Vagina (tissue), 2 donors: Measurements from ENCODE around the gene SYT1. TPM values are rescaled to one million over a fixed set of nuclear protein-coding genes. Genes with fewer than 3 reads are reported as not detected.
A peak's percentile ranks its signal among the peaks of the same experiment; 100 is the strongest.

Experiments
- DNase-seq, 2 donors: peaks; one replicate each; pipeline ENCODE4 v3.0.0-alpha.2; 2017; ENCODE audit errors: extremely low spot score in 2 of 2
- H3K27ac ChIP-seq: fragments of 200-600 bp; sonication (generic); one replicate; pipeline ENCODE4 v1.5.1; 2019
- H3K27me3 ChIP-seq: fragments of 200-600 bp; sonication (generic); one replicate; pipeline ENCODE4 v1.5.1; 2019
- H3K36me3 ChIP-seq, 2 donors: fragments of 200-600 bp; sonication (generic); one replicate each; pipeline ENCODE4 v1.5.1; 2017 to 2019
- H3K4me1 ChIP-seq: fragments of 200-600 bp; sonication (generic); one replicate; pipeline ENCODE4 v1.5.1; 2019
- H3K4me3 ChIP-seq, 2 donors: fragments of 200-600 bp; sonication (generic); 1 replicate in 1 of 2; 2 replicates in 1 of 2; pipeline ENCODE4 v1.5.1; 2016 to 2019
- H3K9me3 ChIP-seq: fragments of 200-600 bp; sonication (generic); one replicate; pipeline ENCODE4 v1.5.1; 2019
- POLR2A ChIP-seq, 2 donors: fragments of 450-650 bp; IDR thresholded peaks; one replicate each; pipeline ENCODE4 v1.6.1; 2017; ENCODE audit warnings: antibody characterized with exemption in 2 of 2, mild to moderate bottlenecking in 2 of 2, moderate library complexity in 2 of 2
- POLR2AphosphoS5 ChIP-seq, 2 donors: sonication (generic); formaldehyde crosslinking; IDR thresholded peaks; one replicate each; pipeline ENCODE4 v1.9.0; 2017; ENCODE audit warnings: antibody characterized with exemption in 2 of 2, mild to moderate bottlenecking in 2 of 2, low read depth in 1 of 2; ENCODE audit not compliant: insufficient read depth in 1 of 2
- intact Hi-C: fragments of 100-400 bp; cut with DNase I; formaldehyde crosslinking; loops from one replicate; pipeline ENCODE4 v1.15.1; 2023
- total RNA-seq: library from RNA; depleted of rRNA; stranded (reverse); fragments of >200 nt; gene quantifications from one replicate; pipeline ENCODE4 v1.2.3, GENCODE V29; 2016
- TF ChIP-seq, protein P1 (sequence below), 3 experiments: fragments of 450-650 bp in 2 of 3; fragments of 200-600 bp in 1 of 3; sonication (generic) in 1 of 3; IDR thresholded peaks; one replicate each; pipeline ENCODE4 v1.5.1; 2017 to 2019; ENCODE audit warnings: antibody characterized with exemption in 3 of 3, mild to moderate bottlenecking in 2 of 3, moderate library complexity in 2 of 3

Gene SYT1
- total RNA-seq, 1 donor from 2014 or later: 13.3 TPM

DNA sequence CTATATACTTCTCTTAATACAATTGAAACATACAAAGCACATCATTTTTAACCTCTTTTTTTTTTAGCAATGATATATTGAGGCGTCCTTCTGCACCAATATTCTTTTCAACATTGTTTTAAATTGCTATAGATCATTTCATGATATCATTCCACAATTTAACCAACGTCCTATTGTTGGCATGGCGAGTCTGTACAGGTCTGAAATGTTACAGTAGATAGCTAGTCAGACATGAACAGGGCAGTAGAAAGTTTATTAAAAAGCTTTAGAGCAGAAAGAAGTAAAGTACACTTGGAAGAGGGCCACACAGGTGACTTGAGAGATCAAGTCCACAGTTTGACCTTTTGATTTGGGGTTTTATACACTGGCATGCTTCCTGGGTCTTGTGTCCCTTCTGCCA is 547.2 kb downstream of the SYT1 start:
- Histone ChIP-seq H3K27ac (no peak overlapping the region), H3K36me3 (no peaks in the 10 kb centered on the region), H3K4me3 (no peak overlapping the region), H3K27me3 (no peaks in the 10 kb centered on the region), H3K4me1 (peaks cover 32% of the 10 kb centered on the region), H3K9me3 (no peaks in the 10 kb centered on the region)
- TF ChIP-seq, protein P1, sequence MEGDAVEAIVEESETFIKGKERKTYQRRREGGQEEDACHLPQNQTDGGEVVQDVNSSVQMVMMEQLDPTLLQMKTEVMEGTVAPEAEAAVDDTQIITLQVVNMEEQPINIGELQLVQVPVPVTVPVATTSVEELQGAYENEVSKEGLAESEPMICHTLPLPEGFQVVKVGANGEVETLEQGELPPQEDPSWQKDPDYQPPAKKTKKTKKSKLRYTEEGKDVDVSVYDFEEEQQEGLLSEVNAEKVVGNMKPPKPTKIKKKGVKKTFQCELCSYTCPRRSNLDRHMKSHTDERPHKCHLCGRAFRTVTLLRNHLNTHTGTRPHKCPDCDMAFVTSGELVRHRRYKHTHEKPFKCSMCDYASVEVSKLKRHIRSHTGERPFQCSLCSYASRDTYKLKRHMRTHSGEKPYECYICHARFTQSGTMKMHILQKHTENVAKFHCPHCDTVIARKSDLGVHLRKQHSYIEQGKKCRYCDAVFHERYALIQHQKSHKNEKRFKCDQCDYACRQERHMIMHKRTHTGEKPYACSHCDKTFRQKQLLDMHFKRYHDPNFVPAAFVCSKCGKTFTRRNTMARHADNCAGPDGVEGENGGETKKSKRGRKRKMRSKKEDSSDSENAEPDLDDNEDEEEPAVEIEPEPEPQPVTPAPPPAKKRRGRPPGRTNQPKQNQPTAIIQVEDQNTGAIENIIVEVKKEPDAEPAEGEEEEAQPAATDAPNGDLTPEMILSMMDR (IDR thresholded peaks at IDR 0.05): no peak
- TF ChIP-seq POLR2A (IDR thresholded peaks at IDR 0.05): no peak
- no peak for TF ChIP-seq POLR2AphosphoS5 (IDR thresholded peaks at IDR 0.05; ENCODE audit: insufficient read depth in 1 of 2, low read depth in 1 of 2)
- DNase-seq: no peak
- intact Hi-C loops: no loop called here

DNA sequence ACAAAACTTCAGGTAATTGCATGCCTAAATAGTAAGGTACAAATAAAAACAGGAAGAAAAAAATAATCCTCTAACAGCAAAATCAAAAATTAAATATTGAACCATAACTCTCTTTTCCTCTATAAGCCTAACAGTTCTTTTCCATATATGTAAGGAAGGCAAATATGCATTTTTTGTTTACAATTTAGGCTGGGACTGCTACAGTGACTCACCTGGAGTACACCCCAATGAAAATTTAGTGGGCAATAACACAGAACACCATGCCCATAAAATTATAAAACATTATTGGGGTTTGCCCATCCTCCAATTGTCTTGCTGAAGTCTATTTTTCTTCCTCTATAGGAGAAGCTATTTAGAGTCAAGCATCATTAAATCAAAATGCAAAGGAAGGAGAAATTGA is 549.2 kb downstream of the SYT1 start:
- peaks cover 30% of the 10 kb centered on the region for H3K4me1 ChIP-seq
- no peaks in the 10 kb centered on the region for H3K36me3 ChIP-seq
- H3K4me3 ChIP-seq: no peak overlapping the region
- no peak for DNase-seq
- H3K27ac ChIP-seq: no peak overlapping the region
- no peaks in the 10 kb centered on the region for H3K27me3 ChIP-seq
- TF ChIP-seq POLR2AphosphoS5 (IDR thresholded peaks at IDR 0.05; ENCODE audit: insufficient read depth in 1 of 2, low read depth in 1 of 2) (no peak), POLR2A (IDR thresholded peaks at IDR 0.05) (no peak)
- TF ChIP-seq, protein P1 (IDR thresholded peaks at IDR 0.05): no peak
- intact Hi-C loops: no loop called here
- no peaks in the 10 kb centered on the region for H3K9me3 ChIP-seq

DNA sequence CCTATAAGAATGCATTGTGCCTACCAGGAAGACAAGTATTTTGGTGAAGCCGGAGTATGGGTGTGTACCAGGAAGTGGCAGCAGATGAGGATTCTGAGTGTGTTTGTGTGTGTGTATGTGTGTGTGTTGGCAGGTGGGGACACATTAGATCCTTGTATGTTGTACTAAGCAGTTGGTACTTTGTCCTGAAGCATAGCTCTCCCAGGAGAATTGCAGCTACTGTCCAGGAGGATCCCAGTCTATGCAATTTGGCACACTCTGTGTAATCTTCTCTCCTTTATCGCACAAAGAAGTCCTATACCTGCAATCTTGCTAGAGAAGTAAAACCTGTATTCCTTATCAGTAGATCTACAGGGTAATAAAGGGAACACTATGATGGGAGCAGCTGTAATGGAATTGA is 549.7 kb downstream of the SYT1 start:
- DNase-seq: no peak
- Histone ChIP-seq H3K4me3 (no peak overlapping the region), H3K36me3 (no peaks in the 10 kb centered on the region), H3K9me3 (no peaks in the 10 kb centered on the region), H3K27me3 (no peaks in the 10 kb centered on the region), H3K4me1 (peaks cover 25% of the 10 kb centered on the region), H3K27ac (no peak overlapping the region)
- intact Hi-C loops: no loop called here
- TF ChIP-seq POLR2A (IDR thresholded peaks at IDR 0.05) (no peak), POLR2AphosphoS5 (IDR thresholded peaks at IDR 0.05; ENCODE audit: insufficient read depth in 1 of 2, low read depth in 1 of 2) (no peak)
- TF ChIP-seq, protein P1 (IDR thresholded peaks at IDR 0.05): no peak

DNA sequence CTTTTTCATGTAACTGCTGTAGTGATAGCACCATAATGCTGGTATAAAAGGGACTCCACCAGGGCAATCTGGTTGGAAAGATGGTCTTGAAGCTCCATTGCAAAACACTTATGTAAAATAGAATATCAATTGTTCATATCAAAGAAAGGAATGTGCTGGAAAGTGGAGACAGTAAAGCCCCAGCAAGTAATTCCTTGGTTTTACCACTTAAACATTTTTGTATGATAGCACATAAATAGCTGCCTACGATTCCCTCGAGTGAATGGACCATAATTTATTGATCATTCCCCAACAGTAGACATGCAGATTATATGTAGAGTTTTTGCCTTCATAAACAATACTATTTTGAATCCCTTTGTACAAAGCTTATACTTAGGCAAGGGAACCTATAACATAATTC is 550.7 kb downstream of the SYT1 start:
- Histone ChIP-seq H3K4me3 (no peak overlapping the region), H3K27me3 (no peaks in the 10 kb centered on the region), H3K36me3 (no peaks in the 10 kb centered on the region), H3K9me3 (no peaks in the 10 kb centered on the region), H3K27ac (no peak overlapping the region), H3K4me1 (peaks cover 15% of the 10 kb centered on the region)
- intact Hi-C loops: no loop called here
- TF ChIP-seq POLR2AphosphoS5 (IDR thresholded peaks at IDR 0.05; ENCODE audit: insufficient read depth in 1 of 2, low read depth in 1 of 2) (no peak), POLR2A (IDR thresholded peaks at IDR 0.05) (no peak)
- TF ChIP-seq, protein P1 (IDR thresholded peaks at IDR 0.05): no peak
- DNase-seq: no peak

DNA sequence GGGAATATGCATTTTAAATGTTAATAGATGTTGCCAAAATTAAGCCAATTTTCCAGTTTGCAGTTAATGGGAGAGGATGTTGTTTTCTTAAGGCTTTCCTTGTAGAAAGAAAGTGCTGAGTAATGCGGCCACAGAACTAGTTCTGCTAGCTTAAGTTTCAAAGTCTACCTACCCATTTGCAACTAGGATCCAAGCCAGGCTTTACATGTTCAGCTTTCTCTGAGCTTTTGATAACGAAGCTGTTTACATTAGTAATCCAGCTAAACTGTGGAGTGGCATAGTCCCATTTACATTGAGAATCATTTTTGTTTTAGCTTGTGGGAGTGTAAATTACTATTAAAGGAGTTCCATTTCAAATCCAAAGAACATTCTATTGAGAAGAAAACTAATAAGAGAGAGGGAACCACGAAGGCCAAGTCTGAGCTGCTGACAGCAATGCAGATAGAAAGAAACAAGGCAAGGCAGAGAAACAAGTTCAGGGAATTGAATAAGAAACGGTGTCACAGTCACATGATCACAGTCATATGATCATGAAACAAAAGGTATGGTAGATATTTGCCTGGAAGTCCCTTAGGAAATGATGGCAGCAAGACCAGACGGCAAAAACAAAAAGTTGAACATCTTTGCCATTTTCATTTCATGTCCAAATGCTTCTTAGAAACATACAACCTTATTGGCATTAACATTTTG is 551.3 kb downstream of the SYT1 start:
- peak overlapping the region; percentile 14 for H3K27ac ChIP-seq
- no peak overlapping the region for H3K4me3 ChIP-seq
- peaks cover 14% of the 10 kb centered on the region for H3K4me1 ChIP-seq
- no peak for DNase-seq
- no peaks in the 10 kb centered on the region for H3K9me3 ChIP-seq
- no peak for TF ChIP-seq POLR2A (IDR thresholded peaks at IDR 0.05)
- peak in 1 of 2 donors; percentile 23 for TF ChIP-seq POLR2AphosphoS5 (IDR thresholded peaks at IDR 0.05; ENCODE audit: insufficient read depth in 1 of 2, low read depth in 1 of 2)
- TF ChIP-seq, protein P1 (IDR thresholded peaks at IDR 0.05): no peak
- intact Hi-C loops: no loop called here
- H3K36me3 ChIP-seq: no peaks in the 10 kb centered on the region
- H3K27me3 ChIP-seq: no peaks in the 10 kb centered on the region
